ENCODE data around the gene USP22.

The USP22 gene

DNA sequence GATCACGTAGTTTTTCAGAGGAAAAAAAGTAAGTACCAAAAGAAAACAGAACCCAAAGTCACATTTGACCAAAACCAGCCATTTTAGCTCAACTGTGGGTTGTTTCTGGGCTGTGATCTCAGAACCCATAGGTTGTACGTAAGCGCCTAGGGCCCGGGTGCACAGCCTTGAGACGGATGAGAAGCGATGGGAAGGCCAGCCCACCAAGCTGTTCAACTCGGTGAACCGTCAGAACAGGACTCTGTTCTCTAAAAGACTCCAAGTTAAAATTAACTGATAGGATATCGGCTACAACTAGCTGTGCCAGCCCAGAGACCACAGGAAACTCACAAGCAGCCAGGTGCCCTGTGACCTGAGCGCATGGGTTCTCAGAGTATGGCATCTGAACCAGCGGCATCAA is 28.3 kb downstream of the USP22 start:
- Histone ChIP-seq H3K4me3 (ENCODE audit: low read length) (no peak overlapping the region), H4K20me1 (ENCODE audit: insufficient read depth, low read length) (peaks cover 42% of the 10 kb centered on the region), H2AFZ (ENCODE audit: low read length) (no peak overlapping the region), H3K9me3 (replicated peaks; ENCODE audit: insufficient read depth, low read length) (no peaks in the 10 kb centered on the region), H3K4me1 (ENCODE audit: low read length) (no peaks in the 10 kb centered on the region), H3K36me3 (replicated peaks; ENCODE audit: insufficient read depth, low read length) (peaks cover 57% of the 10 kb centered on the region), H3K9me2 (replicated peaks; ENCODE audit: insufficient read depth, low read length) (no peaks in the 10 kb centered on the region), H3K27ac (ENCODE audit: low read length) (no peak overlapping the region), H3K79me2 (ENCODE audit: low read length) (peaks cover 94% of the 10 kb centered on the region), H3F3A (ENCODE audit: insufficient read depth, low read length) (0 out of 2 replicates have a peak, but pooled peaks cover 3% of the 10 kb centered on the region), H3K9ac (ENCODE audit: low read length) (no peak overlapping the region), H3K4me2 (ENCODE audit: low read depth, low read length) (no peak overlapping the region), H3K27me3 (replicated peaks; ENCODE audit: insufficient read depth, low read length) (no peaks in the 10 kb centered on the region)
- TF ChIP-seq EZH2 (optimal IDR thresholded peaks at IDR 0.05; ENCODE audit: low read depth, low read length) (no peak), EZH2phosphoT487 (IDR thresholded peaks at IDR 0.05; ENCODE audit: low read length) (no peak)
- TF ChIP-seq, protein P1, sequence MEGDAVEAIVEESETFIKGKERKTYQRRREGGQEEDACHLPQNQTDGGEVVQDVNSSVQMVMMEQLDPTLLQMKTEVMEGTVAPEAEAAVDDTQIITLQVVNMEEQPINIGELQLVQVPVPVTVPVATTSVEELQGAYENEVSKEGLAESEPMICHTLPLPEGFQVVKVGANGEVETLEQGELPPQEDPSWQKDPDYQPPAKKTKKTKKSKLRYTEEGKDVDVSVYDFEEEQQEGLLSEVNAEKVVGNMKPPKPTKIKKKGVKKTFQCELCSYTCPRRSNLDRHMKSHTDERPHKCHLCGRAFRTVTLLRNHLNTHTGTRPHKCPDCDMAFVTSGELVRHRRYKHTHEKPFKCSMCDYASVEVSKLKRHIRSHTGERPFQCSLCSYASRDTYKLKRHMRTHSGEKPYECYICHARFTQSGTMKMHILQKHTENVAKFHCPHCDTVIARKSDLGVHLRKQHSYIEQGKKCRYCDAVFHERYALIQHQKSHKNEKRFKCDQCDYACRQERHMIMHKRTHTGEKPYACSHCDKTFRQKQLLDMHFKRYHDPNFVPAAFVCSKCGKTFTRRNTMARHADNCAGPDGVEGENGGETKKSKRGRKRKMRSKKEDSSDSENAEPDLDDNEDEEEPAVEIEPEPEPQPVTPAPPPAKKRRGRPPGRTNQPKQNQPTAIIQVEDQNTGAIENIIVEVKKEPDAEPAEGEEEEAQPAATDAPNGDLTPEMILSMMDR (IDR thresholded peaks at IDR 0.05; ENCODE audit: low read length) = no peak
- no peak for DNase-seq

DNA sequence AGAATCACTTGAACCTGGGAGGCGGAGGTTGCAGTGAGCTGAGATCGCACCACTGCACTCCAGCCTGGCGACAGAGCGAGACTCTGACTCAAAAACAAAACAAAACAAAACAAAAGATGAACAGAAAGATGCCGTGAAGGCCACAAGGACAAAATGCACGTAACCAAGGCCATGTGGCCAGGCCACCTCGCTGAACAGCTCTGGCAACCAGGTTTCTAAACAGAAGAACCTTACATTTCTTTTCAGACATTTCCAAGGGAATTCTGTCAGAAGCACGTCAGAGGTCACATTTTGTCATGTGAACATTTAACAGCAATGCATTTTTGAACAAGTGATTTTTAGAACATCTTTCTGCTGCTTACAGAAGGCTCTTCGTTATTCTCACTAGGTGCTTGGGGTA is 28.8 kb downstream of the USP22 start:
- Histone ChIP-seq H3K79me2 (ENCODE audit: low read length) (peaks cover 89% of the 10 kb centered on the region), H4K20me1 (ENCODE audit: insufficient read depth, low read length) (peaks cover 37% of the 10 kb centered on the region), H3K27ac (ENCODE audit: low read length) (no peak overlapping the region), H3F3A (ENCODE audit: insufficient read depth, low read length) (0 out of 2 replicates have a peak, but pooled peaks cover 3% of the 10 kb centered on the region), H3K4me2 (ENCODE audit: low read depth, low read length) (no peak overlapping the region), H3K36me3 (replicated peaks; ENCODE audit: insufficient read depth, low read length) (peaks cover 53% of the 10 kb centered on the region), H3K9me3 (replicated peaks; ENCODE audit: insufficient read depth, low read length) (no peaks in the 10 kb centered on the region), H2AFZ (ENCODE audit: low read length) (no peak overlapping the region), H3K4me3 (ENCODE audit: low read length) (no peak overlapping the region), H3K9me2 (replicated peaks; ENCODE audit: insufficient read depth, low read length) (no peaks in the 10 kb centered on the region), H3K9ac (ENCODE audit: low read length) (no peak overlapping the region), H3K27me3 (replicated peaks; ENCODE audit: insufficient read depth, low read length) (no peaks in the 10 kb centered on the region), H3K4me1 (ENCODE audit: low read length) (no peaks in the 10 kb centered on the region)
- TF ChIP-seq EZH2phosphoT487 (IDR thresholded peaks at IDR 0.05; ENCODE audit: low read length) = no peak
- TF ChIP-seq EZH2 (optimal IDR thresholded peaks at IDR 0.05; ENCODE audit: low read depth, low read length) = no peak
- TF ChIP-seq, protein P1 (IDR thresholded peaks at IDR 0.05; ENCODE audit: low read length) = no peak
- no peak for DNase-seq

DNA sequence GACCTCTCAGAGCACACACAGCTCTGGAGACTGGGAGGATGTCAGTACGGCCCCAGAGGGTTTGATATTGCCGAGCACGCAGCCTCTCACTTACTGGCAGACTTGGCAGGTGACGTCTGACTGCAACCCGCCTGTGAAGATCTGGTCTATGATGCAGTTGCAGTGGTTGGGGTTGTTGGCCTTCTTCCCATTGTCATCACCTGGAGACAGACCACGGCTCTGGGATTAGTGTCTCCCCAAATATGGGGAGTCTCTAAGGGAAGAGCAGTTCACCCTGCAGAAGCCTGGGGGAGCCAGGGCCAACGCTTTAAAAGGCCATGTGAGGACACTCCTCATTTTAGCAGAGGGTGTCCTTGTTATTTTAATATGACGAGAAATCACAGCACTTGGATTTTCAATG is 30.1 kb downstream of the USP22 start:
- H3K27me3 ChIP-seq (replicated peaks; ENCODE audit: insufficient read depth, low read length) = no peaks in the 10 kb centered on the region
- H3K4me3 ChIP-seq (ENCODE audit: low read length) = no peak overlapping the region
- no peaks in the 10 kb centered on the region for H3K4me1 ChIP-seq (ENCODE audit: low read length)
- peaks cover 39% of the 10 kb centered on the region for H4K20me1 ChIP-seq (ENCODE audit: insufficient read depth, low read length)
- 0 out of 2 replicates have a peak, but pooled peaks cover 3% of the 10 kb centered on the region for H3F3A ChIP-seq (ENCODE audit: insufficient read depth, low read length)
- no peaks in the 10 kb centered on the region for H3K9me3 ChIP-seq (replicated peaks; ENCODE audit: insufficient read depth, low read length)
- H3K4me2 ChIP-seq (ENCODE audit: low read depth, low read length) = no peak overlapping the region
- TF ChIP-seq EZH2 (optimal IDR thresholded peaks at IDR 0.05; ENCODE audit: low read depth, low read length) (no peak), EZH2phosphoT487 (IDR thresholded peaks at IDR 0.05; ENCODE audit: low read length) (no peak)
- TF ChIP-seq, protein P1 (IDR thresholded peaks at IDR 0.05; ENCODE audit: low read length) = no peak
- peaks cover 85% of the 10 kb centered on the region for H3K79me2 ChIP-seq (ENCODE audit: low read length)
- no peaks in the 10 kb centered on the region for H3K9me2 ChIP-seq (replicated peaks; ENCODE audit: insufficient read depth, low read length)
- no peak for DNase-seq
- H3K27ac ChIP-seq (ENCODE audit: low read length) = no peak overlapping the region
- no peak overlapping the region for H2AFZ ChIP-seq (ENCODE audit: low read length)
- H3K36me3 ChIP-seq (replicated peaks; ENCODE audit: insufficient read depth, low read length) = peaks cover 46% of the 10 kb centered on the region
- no peak overlapping the region for H3K9ac ChIP-seq (ENCODE audit: low read length)
